Epithelial cell of umbilical artery (primary cell): ENCODE measurements around the gene ANKH. TPM values are rescaled to one million over a fixed set of nuclear protein-coding genes. Genes with fewer than 3 reads are reported as not detected.

Experiments
- total RNA-seq: library from RNA; depleted of rRNA; stranded (reverse); fragments of >200 nt; gene quantifications from 2 replicates; pipeline ENCODE4 v1.2.3, GENCODE V29; 2014

Gene ANKH
- 6.4 and 7.5 TPM in 2 replicates for total RNA-seq

DNA sequence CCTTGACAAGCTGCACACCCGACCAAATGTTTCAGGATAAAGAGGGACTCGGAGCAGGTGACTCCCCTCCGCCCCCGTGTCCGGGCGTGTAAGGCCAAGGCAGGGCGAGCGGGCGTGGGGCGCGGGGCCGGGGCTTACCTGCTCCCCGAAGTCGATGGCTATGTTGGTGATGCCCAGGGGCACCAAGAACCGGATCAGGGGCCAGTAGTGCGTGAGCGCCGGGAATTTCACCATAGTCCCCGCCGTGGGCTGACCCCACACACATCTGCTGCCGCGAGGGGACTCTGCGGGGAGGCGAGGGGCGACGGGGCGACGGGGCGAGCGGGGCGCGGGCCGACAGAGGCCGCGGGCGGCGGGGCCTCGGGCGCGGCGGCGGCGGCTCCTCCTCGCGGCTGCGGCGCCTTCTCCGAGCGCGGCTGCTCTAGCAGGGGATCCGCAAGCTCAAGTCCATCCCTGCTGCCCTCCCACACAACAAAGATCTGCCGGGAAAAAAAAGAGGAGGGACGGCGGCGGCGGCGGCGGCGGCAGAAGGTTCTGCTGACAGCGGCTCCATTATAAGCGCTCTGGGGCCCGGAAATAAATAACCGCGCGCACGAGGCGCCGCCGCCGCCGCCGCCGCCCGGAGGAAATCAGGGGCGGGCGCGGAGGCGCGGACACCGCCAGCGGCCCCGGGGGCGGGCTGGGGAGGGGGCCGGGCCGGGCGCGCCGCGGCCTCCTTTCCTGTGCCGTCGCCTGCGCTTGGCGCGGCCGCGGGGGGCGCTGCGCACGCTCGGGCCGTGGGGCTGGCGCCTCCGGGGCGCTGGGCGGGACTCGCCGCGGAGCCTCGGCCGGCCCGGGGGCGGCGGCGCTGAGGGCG lies at the start of gene ANKH:
Gene ANKH (minus strand): TSS at position 565 of the 856 bp plus-strand sequence. CDS start 331 bp downstream, at position 234.

DNA sequence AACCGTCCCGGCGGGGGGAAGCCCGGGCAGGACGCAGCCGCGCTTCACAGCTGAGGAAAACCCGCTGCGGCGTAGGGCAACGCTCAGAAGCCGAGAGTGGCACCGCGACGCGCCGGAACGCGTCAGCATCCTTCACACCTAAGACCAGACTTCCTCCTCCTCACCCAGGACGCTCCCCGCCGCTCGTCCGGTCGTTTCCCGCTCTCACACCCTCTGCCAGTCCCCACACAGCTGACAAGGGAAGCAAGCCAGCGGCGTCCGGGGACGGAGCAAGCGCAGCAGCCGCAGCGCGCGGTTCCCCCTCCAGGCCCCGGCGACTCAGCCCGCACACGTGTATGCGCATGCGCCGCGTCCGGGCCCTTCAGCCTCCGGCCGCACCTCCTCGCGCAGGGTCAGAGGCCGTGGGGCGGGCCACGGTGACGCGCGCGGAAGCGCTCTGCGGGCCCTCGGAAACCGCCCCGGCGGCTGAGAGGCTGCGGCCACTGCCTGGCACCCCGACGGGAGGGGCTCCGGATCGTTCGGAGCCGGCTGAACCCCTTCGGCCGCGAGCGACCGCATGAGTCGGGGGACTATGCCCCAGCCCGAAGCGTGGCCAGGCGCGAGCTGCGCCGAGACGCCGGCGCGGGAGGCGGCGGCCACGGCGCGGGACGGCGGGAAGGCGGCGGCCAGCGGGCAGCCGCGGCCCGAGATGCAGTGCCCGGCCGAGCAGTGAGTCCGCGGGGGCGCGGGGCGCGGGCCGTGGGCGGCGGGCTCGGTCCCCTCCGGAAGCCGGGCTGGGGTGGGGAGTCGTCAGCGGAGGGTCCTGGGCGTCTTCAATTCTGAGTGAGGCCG lies 207.1 kb downstream of the ANKH start, which contains the start of gene OTULIN:
Gene OTULIN (plus strand): TSS at position 449 of the 831 bp plus-strand sequence. CDS start 108 bp downstream, at position 557.

Other genes starting within 250 kb of the ANKH start
- 16.2 and 43.6 TPM in 2 replicates for gene OTULIN, start 207.1 kb downstream of the ANKH start, total RNA-seq